K562 (cell line): Measurements from ENCODE around the gene MAPK13. TPM values are rescaled to one million over a fixed set of nuclear protein-coding genes. Genes with fewer than 3 reads are reported as not detected.

ENCODE experiments used
- ATAC-seq: fragments of 200-7000 bp; cut with Tn5 transposase; 3 replicates; pipeline ENCODE4 v1.9.1; 2020; ENCODE audit warnings: moderate library complexity
- BruUV-seq: library from RNA; stranded (reverse); fragments of 400-500 nt; replicated peaks from 2 replicates; lab custom pipeline; 2021; lab: Mats Ljungman, UMichigan
- CTCF ChIA-PET: fragments of 300-600 bp; formaldehyde crosslinking; extraction: SDS; loops from one replicate; lab custom pipeline; 2021; ENCODE audit warnings: low intra/inter-chr PET ratio; lab: Yijun Ruan, JAX
- POLR2A ChIA-PET: fragments of 300-600, 350-650 bp; sonication (Branson Sonifier 250); formaldehyde crosslinking; extraction: SDS; loops from one replicate; lab custom pipeline; 2021; ENCODE audit warnings: antibody characterized with exemption, inconsistent platforms; lab: Yijun Ruan, JAX
- DNase-seq, 4 experiments: peaks; one replicate each; pipeline versions ENCODE4 v3.0.0 to v3.0.0-alpha.2; 2011 to 2018; ENCODE audit warnings: low spot score in 3 of 4, mixed read lengths in 3 of 4; ENCODE audit errors: extremely low read depth in 1 of 4
- FAIRE-seq: peaks from 2 replicates; lab custom pipeline; 2011; peaks lifted over from hg19 to GRCh38; lab: Jason Lieb, UNC
- H2AFZ ChIP-seq: 2 replicates; pipeline ENCODE4 v1.6.0; 2011; ENCODE audit warnings: low read depth, low read length, control low read depth, inconsistent platforms
- H3K27ac ChIP-seq: fragments of 200-600 bp; 3 replicates; pipeline ENCODE4 v1.8.0; 2011; ENCODE audit warnings: low read depth, mild to moderate bottlenecking, control low read depth, inconsistent platforms, low read length, moderate library complexity, mixed read lengths; ENCODE audit errors: extremely low read depth
- H3K27me3 ChIP-seq, 2 experiments: fragments of 300-600 bp in 1 of 2; 2 replicates in 1 of 2; 3 replicates in 1 of 2; pipeline versions ENCODE4 v1.6.0 to v1.8.0; 2011; ENCODE audit warnings: inconsistent platforms in 2 of 2, low read length in 2 of 2, mild to moderate bottlenecking in 1 of 2, mixed read lengths in 1 of 2, moderate library complexity in 1 of 2; ENCODE audit not compliant: control insufficient read depth in 2 of 2, insufficient read depth in 2 of 2
- H3K36me3 ChIP-seq: fragments of 300-600 bp; 3 replicates; pipeline ENCODE4 v1.8.0; 2011; ENCODE audit warnings: mild to moderate bottlenecking, low read length, inconsistent platforms; ENCODE audit not compliant: control insufficient read depth, insufficient read depth
- H3K4me1 ChIP-seq, 2 experiments: fragments of 200-600 bp in 1 of 2; replicated peaks in 1 of 2; 2 replicates in 1 of 2; 3 replicates in 1 of 2; pipeline versions ENCODE4 v1.5.1 to v1.8.0; 2011; ENCODE audit warnings: inconsistent platforms in 2 of 2, low read length in 2 of 2, mild to moderate bottlenecking in 1 of 2, mixed read lengths in 1 of 2, moderate library complexity in 1 of 2; ENCODE audit not compliant: control insufficient read depth in 2 of 2, insufficient read depth in 2 of 2
- H3K4me2 ChIP-seq: 2 replicates; pipeline ENCODE4 v1.6.1; 2011; ENCODE audit warnings: low read length, control low read depth, inconsistent platforms, mixed read lengths; ENCODE audit not compliant: insufficient read depth
- H3K4me3 ChIP-seq: fragments of 200-600 bp; sonication (generic), shearing (Covaris generic); 2 replicates; pipeline ENCODE4 v1.5.1; 2016; ENCODE audit warnings: control low read depth, inconsistent platforms
- H3K79me2 ChIP-seq: fragments of 200-600 bp; 3 replicates; pipeline ENCODE4 v1.8.0; 2011; ENCODE audit warnings: low read length, inconsistent platforms; ENCODE audit not compliant: control insufficient read depth, insufficient read depth
- H3K9ac ChIP-seq, 2 experiments: 2 replicates each; pipeline versions ENCODE4 v1.6.0 to v1.6.1; 2011; ENCODE audit warnings: low read depth in 2 of 2, low read length in 2 of 2, control low read depth in 1 of 2, inconsistent platforms in 1 of 2, mild to moderate bottlenecking in 1 of 2, mixed read lengths in 1 of 2; ENCODE audit not compliant: insufficient read depth in 1 of 2
- H3K9me1 ChIP-seq: one replicate; pipeline ENCODE4 v1.6.0; 2011; ENCODE audit warnings: inconsistent platforms, mild to moderate bottlenecking, low read length, moderate library complexity; ENCODE audit not compliant: control insufficient read depth, insufficient read depth
- H3K9me3 ChIP-seq: replicated peaks from 2 replicates; pipeline ENCODE4 v1.5.1; 2011; ENCODE audit warnings: low read depth, low read length, inconsistent platforms; ENCODE audit not compliant: control insufficient read depth, insufficient read depth
- H4K20me1 ChIP-seq: replicated peaks from 2 replicates; pipeline ENCODE4 v1.6.1; 2011; ENCODE audit warnings: low read length, inconsistent platforms, mixed read lengths; ENCODE audit not compliant: control insufficient read depth, insufficient read depth
- BRD4 ChIP-seq: fragments of 200-600 bp; sonication (generic); IDR thresholded peaks from 2 replicates; pipeline ENCODE4 v1.6.1; 2017; ENCODE audit warnings: inconsistent platforms
- CBFA2T3 ChIP-seq: fragments of 450-650 bp; IDR thresholded peaks from 2 replicates; pipeline ENCODE4 v1.6.1; 2017
- CC2D1A ChIP-seq: fragments of 450-650 bp; IDR thresholded peaks from 2 replicates; pipeline ENCODE4 v1.6.1; 2017; ENCODE audit warnings: mild to moderate bottlenecking
- CHCHD3 ChIP-seq: fragments of 250-450 bp; sonication (Bioruptor Pico); IDR thresholded peaks from 2 replicates; pipeline ENCODE4 v2.1.2; 2022; ENCODE audit warnings: mild to moderate bottlenecking
- E2F1 ChIP-seq: sonication (generic); formaldehyde crosslinking; IDR thresholded peaks from 2 replicates; pipeline ENCODE4 v1.8.1; 2023; ENCODE audit warnings: mild to moderate bottlenecking, missing genetic modification reagents, moderate library complexity
- E2F3 ChIP-seq: fragments of 250-450 bp; sonication (Bioruptor Pico); IDR thresholded peaks from 2 replicates; pipeline ENCODE4 v1.4.0; 2020; ENCODE audit warnings: mild to moderate bottlenecking
- E2F5 ChIP-seq: sonication (generic); formaldehyde crosslinking; IDR thresholded peaks from 2 replicates; pipeline ENCODE4 v1.8.0; 2022; ENCODE audit warnings: mild to moderate bottlenecking, missing genetic modification reagents
- FOXA3 ChIP-seq, 2 experiments: fragments of 450-650 bp in 1 of 2; sonication (generic) in 1 of 2; formaldehyde crosslinking; IDR thresholded peaks in 1 of 2; conservative IDR thresholded peaks in 1 of 2; 2 replicates each; pipeline versions ENCODE4 v1.4.0 to v1.8.0; 2020 to 2022; ENCODE audit warnings: mild to moderate bottlenecking in 2 of 2, missing genetic modification reagents in 1 of 2
- NFXL1 ChIP-seq: fragments of 450-650 bp; formaldehyde crosslinking; IDR thresholded peaks from 2 replicates; pipeline ENCODE4 v1.4.0; 2021; ENCODE audit warnings: mild to moderate bottlenecking
- POU5F1 ChIP-seq: fragments of 150-350 bp; IDR thresholded peaks from 2 replicates; pipeline ENCODE4 v1.6.1; 2014; ENCODE audit warnings: borderline replicate concordance, low read length, low read depth, mild to moderate bottlenecking; ENCODE audit not compliant: partially characterized antibody
- SAP30 ChIP-seq: fragments of 200-600 bp; sonication (generic); IDR thresholded peaks from 2 replicates; pipeline ENCODE4 v1.6.1; 2012; ENCODE audit warnings: borderline replicate concordance, low read depth, mild to moderate bottlenecking, moderate library complexity, low read length, control low read depth, inconsistent platforms; ENCODE audit not compliant: insufficient read depth, poor library complexity, severe bottlenecking
- SNAPC5 ChIP-seq: fragments of 250-450 bp; sonication (Bioruptor Pico); IDR thresholded peaks from 2 replicates; pipeline ENCODE4 v1.8.0; 2021; ENCODE audit warnings: moderate library complexity, mild to moderate bottlenecking, inconsistent platforms
- TARDBP ChIP-seq: fragments of 450-650 bp; IDR thresholded peaks from 2 replicates; pipeline ENCODE4 v1.6.1; 2016
- ZBTB1 ChIP-seq: sonication (generic); formaldehyde crosslinking; IDR thresholded peaks from 2 replicates; pipeline ENCODE4 v1.8.1; 2023; ENCODE audit warnings: missing genetic modification reagents, low read depth, mild to moderate bottlenecking, borderline replicate concordance
- ZNF586 ChIP-seq: fragments of 450-650 bp; formaldehyde crosslinking; conservative IDR thresholded peaks from 2 replicates; pipeline ENCODE4 v1.4.0; 2020; ENCODE audit warnings: mild to moderate bottlenecking, moderate library complexity
- ZNF76 ChIP-seq: fragments of 250-450 bp; sonication (Bioruptor Pico); IDR thresholded peaks from 2 replicates; pipeline ENCODE4 v1.4.0; 2020; ENCODE audit warnings: mild to moderate bottlenecking, moderate library complexity, borderline replicate concordance
- ZNF77 ChIP-seq: fragments of 250-450 bp; sonication (Bioruptor Pico); IDR thresholded peaks from 2 replicates; pipeline ENCODE4 v1.5.0; 2020
- ZNF79 ChIP-seq: fragments of 250-450 bp; sonication (Bioruptor Pico); IDR thresholded peaks from 2 replicates; pipeline ENCODE4 v1.4.0; 2020; ENCODE audit warnings: low read depth, mild to moderate bottlenecking, moderate library complexity
- WGBS: fragments of 100-300 bp; shearing (Covaris generic); methylation state at CpG from one replicate; pipeline ENCODE4 v1.1.6; 2016; ENCODE audit warnings: low coverage, mixed read lengths; ENCODE audit not compliant: insufficient coverage; ENCODE audit errors: missing lambda C conversion rate; 5-methylcytosine and 5-hydroxymethylcytosine counted together
- in situ Hi-C: fragments of 300-500 bp; cut with MboI; formaldehyde crosslinking; loops from 4 replicates; pipeline ENCODE4 v1.15.0; 2018; ENCODE audit warnings: inconsistent platforms, mixed read lengths
- intact Hi-C: fragments of 100-400 bp; cut with micrococcal nuclease; formaldehyde crosslinking; loops from 2 replicates; pipeline ENCODE4 v1.14.2; 2022
- polyA plus RNA-seq, 8 experiments: library from polyadenylated mRNA; depleted of rRNA in 4 of 8; stranded (reverse) in 5 of 8; unstranded in 3 of 8; fragments of >200 nt; fragmentation: Nextera tagmentation in 2 of 8; fragmentation: Illumina TruSeq in 1 of 8; extraction: Ambion mirVana in 2 of 8; extraction: Trizol in 1 of 8; gene quantifications; 2 replicates each; pipeline versions ENCODE4 v1.2.1 to v1.2.3, GENCODE V29; 2011 to 2014; ENCODE audit warnings: inconsistent platforms in 1 of 8, missing spikeins in 1 of 8
- total RNA-seq, 7 experiments: library from RNA; depleted of rRNA in 6 of 7; stranded (reverse); fragments of >200 nt in 6 of 7; fragmentation: Illumina TruSeq in 2 of 7; extraction: Trizol in 2 of 7; gene quantifications; 2 replicates each; pipeline versions ENCODE4 v1.2.1 to v1.2.3, GENCODE V29; 2011 to 2021; ENCODE audit warnings: low replicate concordance in 1 of 7
- TF ChIP-seq, protein P1 (sequence below): conservative IDR thresholded peaks from 2 replicates; pipeline ENCODE4 v1.6.1; 2011; ENCODE audit warnings: low read depth, mild to moderate bottlenecking, low read length; ENCODE audit not compliant: control insufficient read depth
- TF ChIP-seq, protein P2 (sequence below): fragments of 250-450 bp; sonication (Bioruptor Pico); IDR thresholded peaks from 2 replicates; pipeline ENCODE4 v1.4.0; 2020

Gene MAPK13
- total and polyA plus RNA-seq, 9 of the 15 experiments (the other 6 are each of a cell fraction or from before 2014, with no cell fraction given), result 0.03 to 2.3 (median 0.48) TPM; not detected in 1

DNA sequence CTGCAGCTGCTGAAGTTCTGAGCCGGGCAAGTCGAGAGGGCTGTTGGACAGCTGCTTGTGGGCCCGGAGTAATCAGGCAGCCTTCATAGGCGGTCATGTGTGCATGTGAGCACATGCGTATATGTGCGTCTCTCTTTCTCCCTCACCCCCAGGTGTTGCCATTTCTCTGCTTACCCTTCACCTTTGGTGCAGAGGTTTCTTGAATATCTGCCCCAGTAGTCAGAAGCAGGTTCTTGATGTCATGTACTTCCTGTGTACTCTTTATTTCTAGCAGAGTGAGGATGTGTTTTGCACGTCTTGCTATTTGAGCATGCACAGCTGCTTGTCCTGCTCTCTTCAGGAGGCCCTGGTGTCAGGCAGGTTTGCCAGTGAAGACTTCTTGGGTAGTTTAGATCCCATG lies 21.2 kb upstream of the MAPK13 start:
- H3K4me1 ChIP-seq, result no peaks in the 10 kb centered on the region; a peak in 1 of 5 replicates
- in situ Hi-C loops (no loop called here), intact Hi-C loops (no loop called here)
- H3K27ac ChIP-seq, result no peak overlapping the region
- H3K79me2 ChIP-seq, result no peaks in the 10 kb centered on the region
- 93% methylated on average over 7 of the region's 7 CpGs for WGBS
- no peak overlapping the region for H3K9ac ChIP-seq
- H3K36me3 ChIP-seq, result peaks cover 57% of the 10 kb centered on the region
- no peaks in the 10 kb centered on the region for H3K9me3 ChIP-seq
- ChIA-PET POLR2A (interaction anchor here (0.9 kb wide), 1 partner anchor 162 kb away, joined by 3 read pairs; no protein-coding TSS in a partner anchor), CTCF (no interaction called here)
- FAIRE-seq (no peak), ATAC-seq (no peak), DNase-seq (no peak)
- H3K27me3 ChIP-seq, result no peaks in the 10 kb centered on the region
- no peak overlapping the region for H2AFZ ChIP-seq
- no peaks in the 10 kb centered on the region for H3K9me1 ChIP-seq
- H4K20me1 ChIP-seq, result no peaks in the 10 kb centered on the region
- TF ChIP-seq E2F1 (CRISPR knock-in tag), result no peak
- TF ChIP-seq ZNF76, result no peak
- TF ChIP-seq E2F5 (CRISPR knock-in tag), result no peak
- TF ChIP-seq SAP30, result no peak
- TF ChIP-seq ZNF586 (CRISPR knock-in tag), result no peak
- TF ChIP-seq, protein P1, sequence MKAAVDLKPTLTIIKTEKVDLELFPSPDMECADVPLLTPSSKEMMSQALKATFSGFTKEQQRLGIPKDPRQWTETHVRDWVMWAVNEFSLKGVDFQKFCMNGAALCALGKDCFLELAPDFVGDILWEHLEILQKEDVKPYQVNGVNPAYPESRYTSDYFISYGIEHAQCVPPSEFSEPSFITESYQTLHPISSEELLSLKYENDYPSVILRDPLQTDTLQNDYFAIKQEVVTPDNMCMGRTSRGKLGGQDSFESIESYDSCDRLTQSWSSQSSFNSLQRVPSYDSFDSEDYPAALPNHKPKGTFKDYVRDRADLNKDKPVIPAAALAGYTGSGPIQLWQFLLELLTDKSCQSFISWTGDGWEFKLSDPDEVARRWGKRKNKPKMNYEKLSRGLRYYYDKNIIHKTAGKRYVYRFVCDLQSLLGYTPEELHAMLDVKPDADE, result no peak
- TF ChIP-seq TARDBP, result no peak
- TF ChIP-seq POU5F1, result no peak
- TF ChIP-seq SNAPC5 (CRISPR knock-in tag), result no peak
- no peak for TF ChIP-seq BRD4
- TF ChIP-seq CC2D1A, result no peak
- no peak for TF ChIP-seq ZNF79 (CRISPR knock-in tag)
- no peak for TF ChIP-seq CHCHD3 (CRISPR knock-in tag)
- no peak for TF ChIP-seq FOXA3 (CRISPR knock-in tag; conservative IDR thresholded peaks at IDR 0.05 in 1 of 2, IDR thresholded peaks at IDR 0.05 in 1 of 2)
- no peak for TF ChIP-seq ZBTB1
- no peak for TF ChIP-seq ZNF77 (CRISPR knock-in tag)
- TF ChIP-seq E2F3 (CRISPR knock-in tag), result no peak
- TF ChIP-seq CBFA2T3, result no peak
- no peak for TF ChIP-seq NFXL1 (CRISPR knock-in tag)
- TF ChIP-seq, protein P2, sequence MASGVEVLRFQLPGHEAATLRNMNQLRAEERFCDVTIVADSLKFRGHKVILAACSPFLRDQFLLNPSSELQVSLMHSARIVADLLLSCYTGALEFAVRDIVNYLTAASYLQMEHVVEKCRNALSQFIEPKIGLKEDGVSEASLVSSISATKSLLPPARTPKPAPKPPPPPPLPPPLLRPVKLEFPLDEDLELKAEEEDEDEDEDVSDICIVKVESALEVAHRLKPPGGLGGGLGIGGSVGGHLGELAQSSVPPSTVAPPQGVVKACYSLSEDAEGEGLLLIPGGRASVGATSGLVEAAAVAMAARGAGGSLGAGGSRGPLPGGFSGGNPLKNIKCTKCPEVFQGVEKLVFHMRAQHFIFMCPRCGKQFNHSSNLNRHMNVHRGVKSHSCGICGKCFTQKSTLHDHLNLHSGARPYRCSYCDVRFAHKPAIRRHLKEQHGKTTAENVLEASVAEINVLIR (CRISPR knock-in tag), result no peak
- H3K4me3 ChIP-seq, result no peak overlapping the region
- no TSS peak for BruUV-seq
- H3K4me2 ChIP-seq, result no peak overlapping the region
